HFF-Myc (cell line): ENCODE measurements around the gene WDR33.
A peak's percentile ranks its signal among the peaks of the same experiment; 100 is the strongest.
"Not testable (repeated sequence)": the region's sequence is repeated elsewhere in the genome, so short reads cannot be mapped to it uniquely, and the experiment has no call there.

Source experiments
- DNase-seq: peaks from one replicate; pipeline ENCODE4 v3.0.0-alpha.2; 2011; ENCODE audit warnings: low read depth; ENCODE audit errors: extremely low read depth
- H3K4me3 ChIP-seq: replicated peaks from 2 replicates; pipeline ENCODE4 v1.5.1; 2011; ENCODE audit warnings: low read depth, mild to moderate bottlenecking, control low read depth, low read length
- TF ChIP-seq, protein P1 (sequence below): IDR thresholded peaks from 2 replicates; pipeline ENCODE4 v1.5.1; 2012; ENCODE audit warnings: mild to moderate bottlenecking, low read depth, low read length, control low read depth; ENCODE audit errors: missing control alignments

Gene WDR33

GRCh38 chr2:127826047-127826446, 15.1 kb upstream of the WDR33 start:
- H3K4me3 ChIP-seq, result no peak overlapping the region
- no peak for DNase-seq
- TF ChIP-seq, protein P1, sequence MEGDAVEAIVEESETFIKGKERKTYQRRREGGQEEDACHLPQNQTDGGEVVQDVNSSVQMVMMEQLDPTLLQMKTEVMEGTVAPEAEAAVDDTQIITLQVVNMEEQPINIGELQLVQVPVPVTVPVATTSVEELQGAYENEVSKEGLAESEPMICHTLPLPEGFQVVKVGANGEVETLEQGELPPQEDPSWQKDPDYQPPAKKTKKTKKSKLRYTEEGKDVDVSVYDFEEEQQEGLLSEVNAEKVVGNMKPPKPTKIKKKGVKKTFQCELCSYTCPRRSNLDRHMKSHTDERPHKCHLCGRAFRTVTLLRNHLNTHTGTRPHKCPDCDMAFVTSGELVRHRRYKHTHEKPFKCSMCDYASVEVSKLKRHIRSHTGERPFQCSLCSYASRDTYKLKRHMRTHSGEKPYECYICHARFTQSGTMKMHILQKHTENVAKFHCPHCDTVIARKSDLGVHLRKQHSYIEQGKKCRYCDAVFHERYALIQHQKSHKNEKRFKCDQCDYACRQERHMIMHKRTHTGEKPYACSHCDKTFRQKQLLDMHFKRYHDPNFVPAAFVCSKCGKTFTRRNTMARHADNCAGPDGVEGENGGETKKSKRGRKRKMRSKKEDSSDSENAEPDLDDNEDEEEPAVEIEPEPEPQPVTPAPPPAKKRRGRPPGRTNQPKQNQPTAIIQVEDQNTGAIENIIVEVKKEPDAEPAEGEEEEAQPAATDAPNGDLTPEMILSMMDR, result no peak

DNA sequence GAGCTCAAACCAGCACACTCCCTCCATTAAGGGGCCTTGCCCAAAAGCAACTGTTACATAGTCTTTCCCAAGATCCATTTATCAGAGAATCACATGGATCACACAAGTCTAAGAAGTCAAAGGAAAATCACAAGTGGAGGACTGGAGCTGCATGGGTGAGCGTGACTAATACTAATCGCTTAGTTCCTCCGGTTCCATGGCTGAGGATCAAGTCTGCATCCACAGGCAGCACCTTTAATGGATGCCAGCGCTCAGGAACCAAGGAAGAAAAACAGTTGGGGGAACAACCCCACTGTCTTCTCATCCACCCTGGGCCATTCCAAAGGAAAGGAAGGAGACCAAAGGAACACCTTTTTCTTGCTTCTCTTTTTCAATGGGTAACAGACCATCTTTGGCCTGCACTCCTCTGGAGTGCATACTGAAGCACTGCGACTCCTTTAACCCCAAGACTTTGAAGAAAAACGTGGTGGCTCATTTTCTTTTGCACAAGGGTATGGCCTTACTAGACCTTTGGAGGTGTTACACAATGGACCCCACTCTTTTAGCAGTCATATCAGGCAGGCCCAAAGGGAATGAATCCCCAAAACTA, 9.2 kb upstream of the WDR33 start:
- TF ChIP-seq, protein P1, result no peak
- DNase-seq, result no peak
- H3K4me3 ChIP-seq, result no peak overlapping the region

GRCh38 chr2:127818794-127819425, 7.9 kb upstream of the WDR33 start:
- H3K4me3 ChIP-seq, result no peak overlapping the region
- TF ChIP-seq, protein P1, result no peak
- no peak for DNase-seq

DNA sequence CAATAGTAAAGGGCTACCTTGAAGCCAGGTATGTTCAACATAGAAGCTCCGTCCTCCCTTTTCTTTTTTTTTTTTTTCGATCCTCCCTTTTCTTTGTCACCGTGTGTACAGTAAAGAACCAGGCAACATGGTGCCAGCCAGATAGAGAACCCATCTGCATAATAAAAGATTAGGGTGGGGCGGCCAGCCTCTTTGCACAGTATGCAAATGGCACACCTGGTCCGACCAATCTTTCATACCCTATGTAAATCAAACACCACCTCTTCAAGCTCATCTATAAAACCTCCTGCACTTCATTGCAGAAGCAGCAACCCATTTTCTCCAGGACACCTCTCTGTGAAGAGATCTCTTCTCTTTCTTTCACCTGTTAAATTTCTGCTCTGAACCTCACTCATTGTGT, 7.3 kb upstream of the WDR33 start:
- no peak overlapping the region for H3K4me3 ChIP-seq
- TF ChIP-seq, protein P1, result no peak
- no peak for DNase-seq

DNA sequence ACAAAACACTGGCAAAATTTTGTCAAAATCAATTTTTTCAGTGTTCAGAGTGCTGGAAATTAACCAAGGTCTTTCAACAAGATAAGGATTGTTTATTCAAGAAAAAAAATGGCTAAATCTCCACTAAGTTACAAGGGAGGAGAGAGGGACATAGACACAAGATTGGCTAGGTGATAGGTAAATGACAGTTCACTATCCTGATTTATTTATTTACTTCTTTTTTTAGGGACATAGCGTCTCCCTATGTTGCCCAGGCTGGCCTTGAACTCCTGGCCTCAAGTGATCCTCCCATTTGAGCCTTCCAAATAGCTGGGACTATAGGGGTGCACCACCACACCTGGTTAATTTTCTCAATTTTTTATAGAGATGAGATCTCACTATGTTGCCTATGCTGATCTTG, 3.7 kb upstream of the WDR33 start:
- H3K4me3 ChIP-seq, result no peak overlapping the region
- DNase-seq, result no peak
- TF ChIP-seq, protein P1, result no peak

- H3K4me3 ChIP-seq, DNase-seq: not testable (repeated sequence)
Measured at GRCh38 chr2:127812441-127812840, 1.5 kb upstream of the WDR33 start.

- TF ChIP-seq, protein P1, result no peak
- no peak for DNase-seq
- peak overlapping the region; percentile 90 for H3K4me3 ChIP-seq
Measured at GRCh38 chr2:127811397-127812321, 688 bp upstream of the WDR33 start.
